Suprapubic skin (tissue), 4 donors: ENCODE measurements around the gene ITSN2.

Experiments used
- CTCF ChIP-seq, 2 donors: fragments of 200-600 bp in 1 of 2; fragments of 450-650 bp in 1 of 2; sonication (generic) in 1 of 2; IDR thresholded peaks; one replicate each; pipeline ENCODE4 v1.5.1; 2016 to 2019; ENCODE audit warnings: antibody characterized with exemption in 2 of 2, mild to moderate bottlenecking in 1 of 2, moderate library complexity in 1 of 2
- EP300 ChIP-seq: sonication (generic); formaldehyde crosslinking; IDR thresholded peaks from one replicate; pipeline ENCODE4 v1.6.1; 2017; ENCODE audit warnings: antibody characterized with exemption
- POLR2A ChIP-seq, 2 donors: fragments of 450-650 bp; IDR thresholded peaks; one replicate each; pipeline ENCODE4 v1.6.1; 2017; ENCODE audit warnings: antibody characterized with exemption in 2 of 2, mild to moderate bottlenecking in 2 of 2, moderate library complexity in 2 of 2
- POLR2AphosphoS5 ChIP-seq, 3 donors: sonication (generic); formaldehyde crosslinking; IDR thresholded peaks; one replicate each; pipeline ENCODE4 v1.6.1; 2017; ENCODE audit warnings: antibody characterized with exemption in 3 of 3

GRCh38 chr2:24297663-24298062, 62.7 kb downstream of the ITSN2 start:
- no peak for TF ChIP-seq POLR2A (IDR thresholded peaks at IDR 0.05)
- no peak for TF ChIP-seq CTCF (IDR thresholded peaks at IDR 0.05)
- TF ChIP-seq POLR2AphosphoS5 (IDR thresholded peaks at IDR 0.05): no peak
- TF ChIP-seq EP300: no peak
